ENCODE data around the gene TRMT112.

TRMT112 gene

DNA sequence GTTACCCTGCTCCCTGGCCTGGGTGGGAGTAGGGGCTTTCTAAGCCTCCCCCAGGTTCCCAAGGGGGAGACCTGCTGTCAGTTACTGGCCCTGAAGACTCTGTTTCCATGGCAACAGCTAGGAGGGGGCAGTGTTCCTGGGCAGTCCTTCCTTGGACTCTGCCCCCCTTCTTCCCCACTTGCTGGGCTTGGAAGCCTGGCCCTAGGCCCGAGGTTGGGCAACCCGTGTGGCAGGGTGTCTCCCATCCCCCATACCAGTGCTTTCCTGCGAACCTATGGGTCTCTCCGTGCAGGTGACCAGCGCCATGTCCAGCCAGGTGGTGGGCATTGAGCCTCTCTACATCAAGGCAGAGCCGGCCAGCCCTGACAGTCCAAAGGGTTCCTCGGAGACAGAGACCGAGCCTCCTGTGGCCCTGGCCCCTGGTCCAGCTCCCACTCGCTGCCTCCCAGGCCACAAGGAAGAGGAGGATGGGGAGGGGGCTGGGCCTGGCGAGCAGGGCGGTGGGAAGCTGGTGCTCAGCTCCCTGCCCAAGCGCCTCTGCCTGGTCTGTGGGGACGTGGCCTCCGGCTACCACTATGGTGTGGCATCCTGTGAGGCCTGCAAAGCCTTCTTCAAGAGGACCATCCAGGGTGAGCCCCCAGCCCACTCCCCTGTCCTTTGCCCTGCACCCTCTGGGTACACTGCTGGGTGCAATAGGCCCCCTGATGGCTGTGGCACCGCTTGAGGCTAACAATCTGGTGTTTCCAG is 10.3 kb downstream of the TRMT112 start:
- DNase-seq (ENCODE audit: low read depth) = no peak

DNA sequence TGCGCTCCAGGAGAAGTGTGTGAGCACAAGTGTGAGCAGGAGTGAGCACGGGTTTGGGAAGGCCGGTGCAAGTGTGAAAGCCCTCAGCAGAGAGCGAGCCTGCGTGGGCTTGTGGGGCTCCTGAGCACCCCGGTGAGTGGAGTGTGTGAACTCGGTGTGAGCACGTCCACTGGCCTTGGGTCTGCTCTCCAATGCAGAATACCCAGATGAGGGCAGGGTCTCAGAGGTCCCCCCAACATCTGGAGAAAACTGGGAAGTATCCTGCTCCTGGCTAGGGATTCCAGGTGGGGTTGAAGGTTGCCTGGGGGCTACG is 10.8 kb downstream of the TRMT112 start:
- DNase-seq (ENCODE audit: low read depth) = no peak

DNA sequence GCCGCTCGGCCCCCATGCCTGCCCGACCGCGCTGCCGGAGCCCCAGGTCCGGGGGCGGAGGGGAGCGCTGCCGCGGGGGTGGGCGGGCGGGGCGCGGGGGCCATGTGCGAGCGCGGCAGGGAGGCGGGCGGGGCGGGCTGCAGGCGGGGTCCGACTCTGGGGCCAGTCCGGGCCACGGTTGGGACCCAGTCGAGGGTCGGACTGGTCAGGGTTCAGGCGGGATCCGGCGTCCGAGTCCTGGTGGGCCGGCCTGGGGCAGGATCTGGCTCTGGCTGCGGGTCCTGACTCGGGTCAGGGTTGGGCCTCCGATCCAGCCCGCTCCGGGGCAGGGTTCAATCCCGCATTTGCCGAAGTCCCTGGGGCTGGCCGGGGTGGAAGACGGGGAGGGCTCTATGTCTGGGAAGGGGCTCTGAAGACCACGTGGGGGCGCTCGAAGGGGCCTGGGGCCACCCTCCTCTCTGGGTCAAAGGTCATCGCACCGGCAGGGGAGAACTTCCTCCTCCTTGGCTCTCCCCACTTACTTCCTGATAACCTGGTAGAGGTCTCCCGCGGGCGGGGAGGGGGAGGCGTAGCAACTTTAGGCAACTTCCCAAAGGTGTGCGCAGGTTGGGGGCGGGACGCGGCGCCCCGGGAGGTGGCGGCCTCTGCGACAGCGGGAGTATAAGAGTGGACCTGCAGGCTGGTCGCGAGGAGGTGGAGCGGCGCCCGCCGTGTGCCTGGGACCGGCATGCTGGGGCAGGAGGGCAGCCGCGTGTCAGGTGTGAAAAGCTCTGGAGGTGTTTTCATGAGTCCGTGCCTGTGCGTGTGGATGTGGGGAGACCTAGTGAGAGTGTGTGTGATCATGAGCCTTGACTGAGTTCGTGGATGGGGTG is 11.4 kb downstream of the TRMT112 start:
- no peak for DNase-seq (ENCODE audit: low read depth)

DNA sequence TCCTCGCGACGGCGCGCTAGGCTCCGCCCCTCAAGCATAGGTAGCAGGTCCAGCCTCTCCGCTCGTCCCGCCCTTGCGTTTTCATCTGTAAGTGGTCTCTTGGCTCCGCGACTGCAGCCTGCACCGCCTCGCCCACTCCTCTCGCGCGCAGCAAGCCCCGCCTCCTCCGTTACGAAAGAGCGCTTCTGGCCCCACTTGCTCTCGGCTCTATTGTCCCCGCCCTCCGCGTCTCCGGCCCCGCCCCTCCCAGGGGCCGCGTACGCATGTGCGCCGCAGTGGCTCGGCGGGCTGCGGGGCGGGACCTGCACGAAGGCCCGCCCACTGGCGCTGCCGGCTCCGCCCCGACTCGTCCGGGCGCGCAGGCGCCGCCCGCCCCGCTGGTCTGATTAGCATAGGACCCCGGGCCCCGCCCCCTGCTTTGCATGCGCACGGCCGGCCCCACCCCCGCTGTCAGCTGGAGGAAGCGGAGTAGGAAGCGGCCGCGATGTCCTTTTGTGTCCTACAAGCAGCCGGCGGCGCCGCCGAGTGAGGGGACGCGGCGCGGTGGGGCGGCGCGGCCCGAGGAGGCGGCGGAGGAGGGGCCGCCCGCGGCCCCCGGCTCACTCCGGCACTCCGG is 12.2 kb downstream of the TRMT112 start, which contains the start of gene ESRRA:
TSS of gene ESRRA (plus strand) at position 450 of the 616 bp plus-strand sequence. CDS start 1,656 bp downstream, outside the sequence.
- no peak for DNase-seq (ENCODE audit: low read depth)

DNA sequence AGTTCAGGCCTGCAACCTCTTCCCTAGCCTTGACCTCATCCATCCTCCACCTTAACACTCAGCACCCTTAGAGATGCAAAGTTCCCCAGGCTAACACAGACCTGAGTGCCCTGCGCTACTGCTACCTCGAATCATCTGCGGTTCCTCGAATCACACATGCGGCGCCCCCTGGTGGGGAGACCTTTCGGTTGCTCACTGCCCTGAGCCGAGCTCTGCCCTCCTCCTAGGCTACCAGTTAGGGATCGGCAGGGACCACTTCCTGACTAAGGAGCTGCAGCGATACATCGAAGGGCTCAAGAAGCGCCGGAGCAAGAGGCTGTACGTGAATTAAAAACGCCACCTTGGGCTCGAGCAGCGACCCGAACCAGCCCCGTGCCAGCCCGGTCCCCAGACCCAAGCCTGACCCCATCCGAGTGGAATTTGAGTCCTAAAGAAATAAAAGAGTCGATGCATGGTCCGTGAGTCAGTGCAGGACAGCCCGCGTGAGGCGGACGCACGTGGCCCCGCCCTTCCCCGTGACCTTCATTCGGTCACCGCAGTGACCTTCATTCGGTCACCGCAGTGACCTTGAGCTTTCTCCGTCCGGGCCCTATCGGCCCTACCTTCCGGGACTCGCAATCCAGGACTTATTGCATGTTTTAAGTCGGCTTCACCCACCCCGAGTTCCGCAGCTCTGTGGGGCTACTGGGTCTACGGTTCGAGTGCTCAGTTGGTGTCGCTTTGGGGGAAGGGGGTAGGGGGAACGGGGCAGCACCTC is 12.9 kb downstream of the TRMT112 start:
- no peak for DNase-seq (ENCODE audit: low read depth)

DNA sequence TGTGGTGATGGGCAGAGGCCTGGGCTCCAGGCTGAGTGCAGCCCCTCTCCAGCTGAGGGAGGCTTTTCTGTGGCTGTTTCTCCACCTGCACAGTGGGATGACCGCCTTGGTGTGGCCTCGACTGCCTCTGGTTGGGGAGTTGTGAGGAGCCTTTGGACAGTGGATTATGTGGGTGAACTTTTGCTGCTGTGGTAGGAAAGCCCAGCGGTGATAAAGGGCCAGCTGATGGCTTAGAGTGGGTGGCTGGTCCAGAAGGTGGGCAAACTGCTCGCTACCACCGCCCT is 13.4 kb downstream of the TRMT112 start:
- DNase-seq (ENCODE audit: low read depth) = no peak

DNA sequence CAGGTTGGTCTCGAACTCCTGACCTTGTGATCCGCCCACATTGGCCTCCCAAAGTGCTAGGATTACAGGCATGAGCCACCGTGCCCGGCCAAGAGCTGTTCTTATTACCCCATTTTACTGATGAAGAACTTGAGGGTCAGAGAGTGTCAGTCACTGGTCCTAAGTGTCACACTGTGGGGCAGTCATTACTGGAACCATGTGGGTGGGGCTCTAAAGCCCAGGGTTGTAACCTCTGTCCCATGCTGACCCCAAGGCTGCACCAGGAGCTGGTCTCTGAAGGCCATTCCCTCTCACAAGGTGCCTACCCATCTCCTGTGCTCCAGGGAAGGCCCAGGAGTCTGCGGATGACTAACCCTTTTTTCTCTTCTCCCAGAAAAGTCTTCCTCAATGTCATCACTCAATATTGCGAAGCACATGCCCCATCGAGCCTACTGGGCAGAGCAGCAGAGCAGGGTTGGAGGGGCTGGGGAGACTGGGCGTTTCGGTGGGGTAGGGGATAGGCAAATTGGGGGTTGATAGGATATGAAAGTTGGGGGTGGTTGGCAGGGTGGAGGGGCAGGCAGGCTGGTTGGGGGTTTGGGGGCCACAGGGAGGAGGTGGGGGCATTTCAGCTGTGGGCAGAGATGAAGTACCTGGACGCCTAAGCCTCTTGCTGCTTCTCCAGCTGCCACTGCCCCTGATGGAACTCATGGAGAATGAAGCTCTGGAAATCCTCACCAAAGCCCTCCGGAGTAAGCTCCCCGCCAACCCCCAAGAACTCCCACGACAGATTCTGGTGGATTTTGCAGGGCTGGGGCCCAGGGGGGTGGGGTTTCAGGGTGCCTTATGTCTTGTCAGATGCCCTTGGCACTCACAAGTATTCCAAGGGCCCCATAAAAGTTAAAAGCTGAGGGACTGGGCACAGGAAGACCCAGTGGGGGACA is 14.0 kb downstream of the TRMT112 start:
- no peak for DNase-seq (ENCODE audit: low read depth)

DNA sequence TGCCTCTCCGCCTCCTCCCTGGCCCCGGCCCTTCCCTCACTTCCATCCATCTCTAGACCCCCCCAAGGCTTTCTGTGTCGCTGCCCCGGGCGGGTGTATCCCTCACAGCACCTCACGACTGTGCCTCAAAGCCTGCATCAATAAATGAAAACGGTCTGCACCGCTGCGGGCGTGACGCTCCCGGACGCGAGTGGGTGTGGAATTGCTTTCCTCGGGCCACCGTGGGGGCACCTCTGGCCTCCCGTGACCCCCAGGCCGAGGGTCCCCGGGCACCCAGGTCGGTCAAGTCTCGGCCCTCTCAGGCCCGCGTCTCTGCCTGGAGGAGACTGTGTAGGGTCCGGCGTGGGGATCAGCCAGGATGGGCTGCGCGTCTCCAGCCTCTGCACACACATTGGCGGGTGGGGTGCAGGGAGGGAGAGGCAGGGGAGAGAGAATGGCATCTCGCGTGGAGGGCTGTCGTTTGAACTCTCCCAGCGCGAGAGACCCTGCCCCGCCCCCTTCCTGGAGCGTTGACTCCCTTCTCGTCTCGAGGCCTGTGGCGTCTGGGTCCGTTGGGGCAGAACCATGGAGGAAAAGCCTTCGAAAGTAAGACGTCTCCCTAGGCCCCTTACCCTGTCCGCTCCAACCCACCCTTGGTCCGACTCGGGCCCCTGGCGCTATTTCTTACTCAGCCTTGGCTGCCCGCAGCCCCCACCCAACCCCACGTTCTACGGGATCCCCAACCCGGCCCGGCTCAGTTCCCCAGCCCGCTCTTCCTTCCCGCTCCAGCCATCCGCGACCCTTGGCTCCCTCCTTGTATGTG is 17.3 kb downstream of the TRMT112 start, which contains the start of gene CATSPERZ:
TSS of gene CATSPERZ (plus strand) at position 512 of the 802 bp plus-strand sequence. CDS start at position 565, 53 bp downstream.
- no peak for DNase-seq (ENCODE audit: low read depth)

DNA sequence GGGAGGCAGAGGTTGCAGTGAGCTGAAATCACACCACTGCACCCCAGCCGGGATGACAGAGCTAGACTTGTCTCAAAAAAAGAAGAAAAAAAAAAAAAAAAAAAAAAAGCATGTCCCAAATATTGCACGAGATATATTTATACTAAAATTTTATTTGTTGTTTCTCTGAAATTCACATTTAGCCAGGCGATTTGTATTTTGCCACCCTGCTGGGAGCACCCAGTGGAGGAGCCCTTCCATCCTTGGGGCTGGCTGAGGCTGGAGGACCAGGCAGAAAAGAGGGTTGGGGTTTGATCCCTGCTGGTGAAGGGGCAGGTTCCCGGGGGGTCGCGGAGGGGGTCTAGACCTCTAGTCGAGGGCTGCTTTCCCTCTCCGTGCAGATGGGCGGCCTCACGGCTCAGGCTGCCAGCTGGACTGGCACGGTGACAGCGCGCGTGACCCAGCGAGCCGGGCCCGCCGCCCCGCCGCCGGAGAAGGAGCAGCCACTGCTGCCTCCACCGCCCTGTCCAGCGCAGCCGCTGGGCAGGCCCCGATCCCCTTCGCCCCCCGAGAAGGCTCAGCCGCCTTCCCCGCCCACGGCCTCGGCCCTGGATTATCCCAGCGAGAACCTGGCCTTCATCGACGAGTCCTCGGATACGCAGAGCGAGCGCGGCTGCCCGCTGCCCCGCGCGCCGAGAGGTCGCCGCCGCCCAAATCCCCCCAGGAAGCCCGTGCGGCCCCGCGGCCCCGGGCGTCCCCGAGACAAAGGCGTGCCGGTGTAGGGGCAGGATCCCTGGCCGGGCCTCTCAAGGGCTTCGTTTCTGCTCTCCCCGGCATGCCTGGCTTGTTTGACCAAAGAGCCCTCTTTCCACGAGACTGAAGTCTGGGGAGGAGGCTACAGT is 18.2 kb downstream of the TRMT112 start:
- DNase-seq (ENCODE audit: low read depth) = no peak

DNA sequence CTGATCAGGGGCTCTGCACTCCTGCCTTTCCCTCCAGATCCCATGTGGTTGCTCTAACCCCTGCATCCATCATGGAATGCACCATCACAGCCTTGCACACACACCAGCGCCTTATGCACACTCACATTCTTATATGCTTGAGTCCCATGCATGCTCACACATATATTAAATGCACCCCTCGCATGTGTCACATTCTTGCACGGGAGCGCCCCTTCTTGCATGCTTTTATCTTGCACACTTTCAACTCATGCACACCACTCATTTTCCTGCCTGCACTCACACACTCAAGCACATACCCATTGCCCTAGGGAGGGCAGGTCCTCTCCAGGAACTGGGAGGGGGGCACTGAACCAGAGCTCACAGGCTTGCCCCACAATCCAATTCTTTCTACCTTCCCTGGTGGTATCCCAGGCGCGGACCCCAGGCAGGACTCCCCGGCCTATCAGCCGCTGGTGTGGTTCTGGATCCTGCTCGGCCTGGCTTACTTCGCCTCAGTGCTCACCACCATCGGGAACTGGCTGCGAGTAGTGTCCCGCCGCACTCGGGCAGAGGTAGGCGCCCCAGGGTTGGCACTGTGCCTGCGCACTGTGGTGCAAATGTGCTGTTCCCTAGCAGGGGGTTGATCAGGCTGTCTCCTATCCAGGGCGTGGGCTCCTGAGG is 19.5 kb downstream of the TRMT112 start:
- DNase-seq (ENCODE audit: low read depth) = no peak

DNA sequence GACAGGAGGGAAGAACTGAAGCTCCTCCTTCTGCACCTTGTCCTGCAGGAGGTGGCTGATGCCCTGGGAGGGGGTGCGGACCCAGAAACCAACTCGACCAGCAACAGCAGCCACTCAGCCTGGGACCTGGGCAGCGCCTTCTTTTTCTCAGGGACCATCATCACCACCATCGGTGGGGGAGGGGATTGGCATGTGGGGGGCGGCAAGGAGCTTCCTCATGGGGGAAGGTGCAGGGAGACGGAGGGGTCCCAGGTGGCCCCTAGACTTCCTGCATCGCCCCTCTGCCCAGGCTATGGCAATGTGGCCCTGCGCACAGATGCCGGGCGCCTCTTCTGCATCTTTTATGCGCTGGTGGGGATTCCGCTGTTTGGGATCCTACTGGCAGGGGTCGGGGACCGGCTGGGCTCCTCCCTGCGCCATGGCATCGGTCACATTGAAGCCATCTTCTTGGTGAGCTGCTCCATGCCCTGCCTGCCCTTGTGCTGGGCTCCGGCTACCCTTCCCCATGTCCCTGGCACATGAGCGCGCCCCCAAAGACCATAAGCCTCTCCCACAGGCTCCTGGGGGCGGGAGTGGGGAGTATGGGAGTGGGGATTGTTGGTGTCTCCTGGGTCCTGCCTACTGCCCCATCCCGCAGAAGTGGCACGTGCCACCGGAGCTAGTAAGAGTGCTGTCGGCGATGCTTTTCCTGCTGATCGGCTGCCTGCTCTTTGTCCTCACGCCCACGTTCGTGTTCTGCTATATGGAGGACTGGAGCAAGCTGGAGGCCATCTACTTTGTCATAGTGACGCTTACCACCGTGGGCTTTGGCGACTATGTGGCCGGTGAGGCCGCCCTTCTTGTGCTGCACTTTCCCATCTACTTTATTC is 20.3 kb downstream of the TRMT112 start:
- no peak for DNase-seq (ENCODE audit: low read depth)

DNA sequence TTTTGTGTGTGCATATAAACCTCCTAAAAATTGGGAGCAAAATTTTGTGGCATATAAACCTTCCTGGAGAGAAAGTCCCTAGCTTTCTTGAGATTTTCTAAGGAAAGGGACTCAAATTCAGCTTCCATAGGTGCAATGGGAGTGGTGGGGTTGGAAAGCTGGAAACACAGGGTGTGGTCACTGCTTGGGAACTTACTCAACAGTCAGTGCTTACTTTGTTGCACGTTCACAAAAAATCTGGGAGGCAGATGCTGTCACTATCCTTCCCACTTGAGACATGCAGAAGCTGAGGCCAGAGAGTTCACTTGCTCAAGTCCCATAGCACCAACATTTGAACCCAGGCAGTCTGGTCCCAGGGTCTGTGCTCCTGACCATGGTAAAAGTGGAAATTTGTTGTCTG is 21.1 kb downstream of the TRMT112 start:
- no peak for DNase-seq (ENCODE audit: low read depth)

DNA sequence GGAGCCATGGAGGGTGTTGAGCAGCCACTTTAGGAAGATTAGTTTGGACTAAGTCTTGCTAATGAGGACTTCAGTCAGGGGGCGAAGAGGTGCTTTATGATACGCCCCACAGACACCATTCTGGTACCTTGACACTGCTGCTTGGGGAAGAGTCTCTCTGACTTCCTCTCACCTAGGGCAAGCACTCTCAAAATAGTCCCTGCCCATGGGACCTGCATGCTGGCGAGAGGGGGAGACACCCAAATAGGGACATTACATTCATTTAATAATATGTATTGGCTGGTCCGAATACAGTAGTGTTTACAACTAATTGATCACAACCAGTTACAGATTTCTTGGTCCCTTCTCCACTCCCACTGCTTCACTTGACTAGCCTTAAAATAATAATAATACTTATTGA is 21.6 kb downstream of the TRMT112 start:
- no peak for DNase-seq (ENCODE audit: low read depth)

DNA sequence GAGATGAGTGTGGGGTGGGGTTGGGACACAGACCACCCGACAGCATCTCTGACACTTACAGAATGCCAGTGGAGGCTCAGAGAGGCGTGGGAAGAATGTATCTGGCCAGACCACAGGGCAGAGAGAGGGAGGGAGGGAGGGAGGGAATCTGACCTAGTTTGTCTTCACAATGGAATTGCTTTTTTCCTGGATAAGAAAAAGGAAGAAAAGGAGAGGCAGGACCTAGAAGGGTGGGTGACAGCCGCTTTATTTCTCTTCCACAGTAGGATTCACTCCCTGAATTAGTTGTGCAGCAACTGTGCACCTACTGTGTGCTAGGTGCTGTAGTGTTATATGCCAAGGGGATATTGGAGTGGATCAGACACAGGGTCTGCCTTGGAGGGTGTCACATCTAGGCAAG is 22.6 kb downstream of the TRMT112 start:
- no peak for DNase-seq (ENCODE audit: low read depth)

DNA sequence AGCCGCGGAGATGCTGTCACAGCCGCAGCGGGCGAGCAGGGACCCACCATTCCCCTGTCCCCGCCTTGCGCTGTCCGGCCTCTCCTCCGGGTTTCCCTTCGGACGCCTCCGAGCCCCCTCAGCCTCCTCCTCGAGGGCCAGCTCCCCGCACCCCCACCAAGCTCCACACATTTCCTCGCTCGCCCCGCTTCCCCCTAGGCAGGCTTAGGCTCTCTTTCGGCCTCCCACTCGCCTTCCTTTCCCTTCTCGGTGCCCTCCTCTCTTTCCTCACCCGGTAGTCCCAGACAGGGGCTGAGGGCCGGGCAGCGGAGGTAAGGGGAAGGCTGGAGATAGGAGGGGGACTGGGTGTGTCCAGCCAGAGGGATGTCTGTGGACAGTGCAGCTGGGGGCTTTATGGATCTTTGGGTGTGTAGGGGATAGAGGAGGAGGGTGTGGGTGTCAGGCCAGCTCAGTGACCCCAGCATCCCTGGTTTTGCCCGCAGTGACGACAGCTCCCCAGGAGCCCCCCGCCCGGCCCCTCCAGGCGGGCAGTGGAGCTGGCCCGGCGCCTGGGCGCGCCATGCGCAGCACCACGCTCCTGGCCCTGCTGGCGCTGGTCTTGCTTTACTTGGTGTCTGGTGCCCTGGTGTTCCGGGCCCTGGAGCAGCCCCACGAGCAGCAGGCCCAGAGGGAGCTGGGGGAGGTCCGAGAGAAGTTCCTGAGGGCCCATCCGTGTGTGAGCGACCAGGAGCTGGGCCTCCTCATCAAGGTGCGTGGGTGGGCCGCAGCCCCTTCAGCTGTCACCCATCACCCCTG is 24.7 kb downstream of the TRMT112 start:
- no peak for DNase-seq (ENCODE audit: low read depth)

DNA sequence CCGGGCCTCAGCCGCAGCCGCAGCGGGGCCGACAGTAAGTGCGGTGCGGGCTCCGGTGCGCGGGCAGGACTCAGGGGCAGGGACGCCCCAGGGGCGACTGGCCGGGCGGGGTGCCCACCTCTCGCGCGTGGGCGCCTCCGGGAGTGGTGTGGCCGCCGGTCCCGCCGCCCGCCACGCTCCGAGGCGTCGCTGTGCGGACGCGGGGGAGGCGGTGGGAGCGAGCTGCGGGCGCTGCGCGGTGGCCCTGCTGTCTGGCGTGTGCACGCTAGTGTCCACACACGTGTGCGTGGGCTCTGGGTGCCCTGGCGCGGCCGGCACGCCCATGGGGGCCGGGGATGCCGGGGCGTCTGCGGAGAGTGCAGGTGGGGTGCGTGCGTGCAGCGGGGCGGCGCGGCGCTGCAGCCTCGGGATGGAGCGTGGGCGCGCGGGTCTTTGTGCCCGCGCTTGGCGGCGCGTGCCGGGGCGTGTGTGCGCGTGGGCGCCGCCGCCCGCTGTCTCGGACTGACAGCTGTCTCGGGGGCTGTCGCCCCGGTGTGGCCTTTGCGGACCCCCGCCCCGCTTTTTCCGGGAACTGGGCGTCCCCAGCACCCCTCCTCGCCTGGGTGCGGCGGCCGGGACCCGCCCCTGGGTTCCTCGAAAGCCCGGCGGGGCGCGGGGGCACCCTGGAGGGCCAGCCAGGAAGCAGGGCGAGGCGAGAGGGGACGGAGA is 25.5 kb downstream of the TRMT112 start:
- DNase-seq (ENCODE audit: low read depth) = no peak
